Lung (tissue), 12 donors: ENCODE measurements around the gene DOCK10. TPM values are rescaled to one million over a fixed set of nuclear protein-coding genes. Genes with fewer than 3 reads are reported as not detected.

Experiments
- ATAC-seq: fragments of 200-7000 bp; cut with Tn5 transposase; one replicate; pipeline ENCODE4 v1.9.1; 2020; ENCODE audit warnings: moderate number of reproducible peaks; ENCODE audit not compliant: insufficient read depth, low FRiP score
- DNase-seq, 3 donors: peaks; one replicate each; pipeline ENCODE4 v3.0.0-alpha.2; 2013 to 2017
- H3K27ac ChIP-seq, 2 donors: one replicate each; pipeline ENCODE4 v1.5.1; 2013; ENCODE audit warnings: mild to moderate bottlenecking in 2 of 2, moderate library complexity in 2 of 2, control low read depth in 1 of 2, inconsistent platforms in 1 of 2, low read depth in 1 of 2, low read length in 1 of 2
- H3K27me3 ChIP-seq, 3 donors: one replicate each; pipeline ENCODE4 v1.5.1; 2013; ENCODE audit warnings: low read length in 2 of 3; ENCODE audit not compliant: control insufficient read depth in 3 of 3, insufficient read depth in 3 of 3
- H3K36me3 ChIP-seq, 4 donors: one replicate each; pipeline ENCODE4 v1.5.1; 2013; ENCODE audit warnings: low read length in 4 of 4, mild to moderate bottlenecking in 1 of 4, moderate library complexity in 1 of 4; ENCODE audit not compliant: control insufficient read depth in 4 of 4, insufficient read depth in 4 of 4
- H3K4me1 ChIP-seq, 5 donors: one replicate each; pipeline ENCODE4 v1.5.1; 2013; ENCODE audit warnings: low read length in 5 of 5, mild to moderate bottlenecking in 2 of 5, moderate library complexity in 1 of 5; ENCODE audit not compliant: control insufficient read depth in 5 of 5, insufficient read depth in 5 of 5
- H3K4me3 ChIP-seq: one replicate; pipeline ENCODE4 v1.5.1; 2013; ENCODE audit warnings: mild to moderate bottlenecking, control low read depth, moderate library complexity
- H3K9ac ChIP-seq, 2 donors: one replicate each; pipeline ENCODE4 v1.5.1; 2013; ENCODE audit warnings: low read length in 2 of 2, control low read depth in 1 of 2; ENCODE audit not compliant: insufficient read depth in 1 of 2
- H3K9me3 ChIP-seq, 4 donors: one replicate each; pipeline ENCODE4 v1.5.1; 2013; ENCODE audit warnings: low read length in 3 of 4, mild to moderate bottlenecking in 1 of 4, moderate library complexity in 1 of 4; ENCODE audit not compliant: control insufficient read depth in 4 of 4, insufficient read depth in 3 of 4
- WGBS, 2 donors: extraction: QIAGEN DNeasy Blood & Tissue Kit; methylation state at CpG; one replicate each; pipeline ENCODE4 v1.1.7; 2013; 5-methylcytosine and 5-hydroxymethylcytosine counted together
- polyA plus RNA-seq, 2 donors: library from polyadenylated mRNA; stranded (reverse); fragments of 200-250 nt; gene quantifications; one replicate each; pipeline ENCODE4 v1.2.1, GENCODE V29; 2013
- total RNA-seq, 2 donors: library from RNA; depleted of rRNA in 1 of 2; stranded (reverse); fragments of >200 nt in 1 of 2; gene quantifications; one replicate each; pipeline ENCODE4 v1.2.1, GENCODE V29; 2014 to 2021
- TF ChIP-seq, protein P1 (sequence below): IDR thresholded peaks from 2 replicates; pipeline ENCODE4 v1.5.1; 2012; ENCODE audit warnings: mild to moderate bottlenecking; ENCODE audit errors: control extremely low read depth, extremely low read depth
- donor health status: control.
- donor health status: control.
- donor health status: Bipolar disorder and iron deficiency.
- donor health status: healthy.
- donor health status: DM: yes; HTN: yes; CAD: no.

Gene DOCK10
- total and polyA plus RNA-seq, 4 donors = 3.1 to 39.8 (median 18.0) TPM

GRCh38 chr2:224982226-224982625 lies 60.0 kb downstream of the DOCK10 start:
- ATAC-seq = no peak
- WGBS, 2 donors = 68 to 71% methylated on average over 10 of the region's 10 CpGs
- Histone ChIP-seq H3K36me3 (no peaks in the 10 kb centered on the region), H3K9me3 (peaks cover 0 to 2% (median 0%) of the 10 kb centered on the region in 4 donors), H3K4me1 (peaks cover 0 to 37% (median 4%) of the 10 kb centered on the region in 5 donors), H3K4me3 (no peak overlapping the region), H3K27me3 (no peaks in the 10 kb centered on the region), H3K27ac (no peak overlapping the region), H3K9ac (peak overlapping the region in 1 of 2 donors; percentile 92)
- DNase-seq = peak; percentile 61 to 90 (median 88)
- TF ChIP-seq, protein P1, sequence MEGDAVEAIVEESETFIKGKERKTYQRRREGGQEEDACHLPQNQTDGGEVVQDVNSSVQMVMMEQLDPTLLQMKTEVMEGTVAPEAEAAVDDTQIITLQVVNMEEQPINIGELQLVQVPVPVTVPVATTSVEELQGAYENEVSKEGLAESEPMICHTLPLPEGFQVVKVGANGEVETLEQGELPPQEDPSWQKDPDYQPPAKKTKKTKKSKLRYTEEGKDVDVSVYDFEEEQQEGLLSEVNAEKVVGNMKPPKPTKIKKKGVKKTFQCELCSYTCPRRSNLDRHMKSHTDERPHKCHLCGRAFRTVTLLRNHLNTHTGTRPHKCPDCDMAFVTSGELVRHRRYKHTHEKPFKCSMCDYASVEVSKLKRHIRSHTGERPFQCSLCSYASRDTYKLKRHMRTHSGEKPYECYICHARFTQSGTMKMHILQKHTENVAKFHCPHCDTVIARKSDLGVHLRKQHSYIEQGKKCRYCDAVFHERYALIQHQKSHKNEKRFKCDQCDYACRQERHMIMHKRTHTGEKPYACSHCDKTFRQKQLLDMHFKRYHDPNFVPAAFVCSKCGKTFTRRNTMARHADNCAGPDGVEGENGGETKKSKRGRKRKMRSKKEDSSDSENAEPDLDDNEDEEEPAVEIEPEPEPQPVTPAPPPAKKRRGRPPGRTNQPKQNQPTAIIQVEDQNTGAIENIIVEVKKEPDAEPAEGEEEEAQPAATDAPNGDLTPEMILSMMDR = no peak

GRCh38 chr2:224976629-224977525 lies 65.4 kb downstream of the DOCK10 start:
- Histone ChIP-seq H3K4me3 (no peak overlapping the region), H3K9me3 (peaks cover 0 to 2% (median 0%) of the 10 kb centered on the region in 4 donors), H3K4me1 (peaks cover 0 to 14% (median 1%) of the 10 kb centered on the region in 5 donors), H3K9ac (no peak overlapping the region), H3K27ac (no peak overlapping the region), H3K27me3 (no peaks in the 10 kb centered on the region), H3K36me3 (peaks cover 0 to 2% (median 0%) of the 10 kb centered on the region in 4 donors)
- ATAC-seq = no peak
- no peak for DNase-seq
- TF ChIP-seq, protein P1 = no peak
- WGBS, 2 donors = 81 to 87% methylated on average over 7 of the region's 7 CpGs

DNA sequence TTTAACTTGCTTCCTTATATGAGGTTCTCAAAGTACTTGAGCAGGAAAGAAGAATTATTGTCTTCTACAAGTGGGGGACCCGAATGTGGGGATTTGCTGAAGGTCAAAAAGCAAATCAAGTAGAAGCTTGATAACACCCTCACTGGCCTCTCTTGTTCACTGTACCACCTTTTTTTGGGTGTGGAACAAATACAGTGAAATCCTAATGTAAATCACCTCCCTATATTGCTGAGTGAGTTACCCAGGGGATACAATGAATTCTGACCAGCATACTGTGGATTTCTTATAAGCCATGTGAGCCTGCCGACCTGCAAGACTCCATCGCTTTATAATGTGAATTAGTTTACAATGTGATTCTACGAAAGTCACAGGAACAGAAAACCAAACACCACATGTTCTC lies 66.5 kb downstream of the DOCK10 start:
- no peak for ATAC-seq
- Histone ChIP-seq H3K36me3 (peaks cover 0 to 2% (median 0%) of the 10 kb centered on the region in 4 donors), H3K9me3 (peaks cover 0 to 2% (median 0%) of the 10 kb centered on the region in 4 donors), H3K4me3 (no peak overlapping the region), H3K9ac (no peak overlapping the region), H3K27ac (no peak overlapping the region), H3K4me1 (peaks cover 0 to 14% (median 1%) of the 10 kb centered on the region in 5 donors), H3K27me3 (no peaks in the 10 kb centered on the region)
- no peak for DNase-seq
- WGBS, 2 donors = 87 to 96% methylated on average over 4 of the region's 4 CpGs
- TF ChIP-seq, protein P1 = no peak
